T-cell (primary cell): ENCODE data around the gene PTPRA. TPM values are rescaled to one million over a fixed set of nuclear protein-coding genes. Genes with fewer than 3 reads are reported as not detected.
"Not testable (repeated sequence)": the region's sequence is repeated elsewhere in the genome, so short reads cannot be mapped to it uniquely, and the experiment has no call there.

Source experiments
- ATAC-seq, 4 experiments: fragments of 200-7000 bp in 3 of 4; fragments of 150-1000 bp in 1 of 4; cut with Tn5 transposase; replicated peaks in 1 of 4; 1 replicate in 3 of 4; 2 replicates in 1 of 4; pipeline ENCODE4 v1.10.0; 2021; ENCODE audit warnings: moderate library complexity in 3 of 4, mild to moderate bottlenecking in 2 of 4, moderate number of reproducible peaks in 1 of 4
- CTCF ChIA-PET, 2 donors: fragments of 300-600 bp; sonication (Branson Sonifier 250); formaldehyde crosslinking; loops; one replicate each; lab custom pipeline; 2022; ENCODE audit warnings: antibody characterized with exemption in 2 of 2; lab: Charles Lee
- POLR2A ChIA-PET, 2 donors: fragments of 300-600 bp; sonication (Branson Sonifier 250); formaldehyde crosslinking; loops; one replicate each; lab custom pipeline; 2022; ENCODE audit warnings: antibody characterized with exemption in 2 of 2; lab: Charles Lee
- DNase-seq, 35 experiments: peaks; one replicate each; pipeline versions ENCODE4 v3.0.0 to v3.0.0-alpha.2; 2013 to 2023
- H3K27ac ChIP-seq: one replicate; pipeline ENCODE4 v1.5.1; 2013; ENCODE audit warnings: low read length
- H3K27me3 ChIP-seq, 2 experiments: replicated peaks in 1 of 2; 1 replicate in 1 of 2; 2 replicates in 1 of 2; pipeline versions ENCODE4 v1.6.1 to v1.7.0; 2013; ENCODE audit warnings: low read length in 1 of 2, mixed read lengths in 1 of 2; ENCODE audit not compliant: control insufficient read depth in 2 of 2, insufficient read depth in 2 of 2; ENCODE audit errors: extremely low read depth in 1 of 2
- H3K36me3 ChIP-seq, 2 donors: 1 replicate in 1 of 2; 2 replicates in 1 of 2; pipeline versions ENCODE4 v1.6.1 to v1.7.0; 2013; ENCODE audit warnings: low read length in 1 of 2; ENCODE audit not compliant: control insufficient read depth in 2 of 2, insufficient read depth in 1 of 2; ENCODE audit errors: extremely low read depth in 1 of 2
- H3K4me1 ChIP-seq, 2 experiments: 1 replicate in 1 of 2; 2 replicates in 1 of 2; pipeline versions ENCODE4 v1.6.1 to v1.7.0; 2013; ENCODE audit warnings: low read length in 2 of 2, mixed read lengths in 1 of 2; ENCODE audit not compliant: insufficient read depth in 2 of 2, control insufficient read depth in 1 of 2; ENCODE audit errors: extremely low read depth in 1 of 2
- H3K4me3 ChIP-seq, 2 donors: 1 replicate in 1 of 2; 2 replicates in 1 of 2; pipeline versions ENCODE4 v1.5.1 to v1.7.0; 2013; ENCODE audit warnings: mild to moderate bottlenecking in 2 of 2, low read length in 1 of 2, moderate library complexity in 1 of 2; ENCODE audit not compliant: control insufficient read depth in 1 of 2; ENCODE audit errors: extremely low read depth in 1 of 2
- H3K9me3 ChIP-seq: 2 replicates; pipeline ENCODE4 v1.7.0; 2013
- H3K27ac Mint-ChIP-seq, 2 donors: one replicate each; pipeline ENCODE4 v1.8.0; 2020 to 2021; ENCODE audit warnings: mild to moderate bottlenecking in 2 of 2, mixed read lengths in 2 of 2
- H3K27me3 Mint-ChIP-seq, 2 donors: one replicate each; pipeline ENCODE4 v1.8.0; 2021 to 2022; ENCODE audit warnings: mixed read lengths in 2 of 2
- H3K36me3 Mint-ChIP-seq: one replicate; pipeline ENCODE4 v1.8.0; 2021; ENCODE audit warnings: mixed read lengths
- H3K4me1 Mint-ChIP-seq, 3 donors: one replicate each; pipeline ENCODE4 v1.8.0; 2020 to 2022; ENCODE audit warnings: mixed read lengths in 3 of 3, mild to moderate bottlenecking in 1 of 3
- H3K4me3 Mint-ChIP-seq, 3 donors: one replicate each; pipeline ENCODE4 v1.8.0; 2020 to 2022; ENCODE audit warnings: mild to moderate bottlenecking in 3 of 3, mixed read lengths in 3 of 3, moderate library complexity in 3 of 3
- H3K9me3 Mint-ChIP-seq, 3 donors: one replicate each; pipeline ENCODE4 v1.8.0; 2020 to 2022; ENCODE audit warnings: mixed read lengths in 3 of 3
- WGBS: methylation state at CpG from one replicate; pipeline ENCODE4 v1.1.5; 2013; ENCODE audit warnings: missing lambda C conversion rate; ENCODE audit not compliant: insufficient coverage; 5-methylcytosine and 5-hydroxymethylcytosine counted together
- total RNA-seq, 35 experiments: library from RNA in 6 of 35; stranded (reverse) in 6 of 35; fragments of 120-200 nt in 1 of 35; gene quantifications; one replicate each; pipeline versions ENCODE4 v1.2.1 to v1.2.4 and lab custom pipeline; 2013 to 2026

PTPRA gene
- total RNA-seq, 5 donors from 2014 or later (not counting 1 experiment from before 2014, with no cell fraction given), result 66.2 to 98.6 (median 71.5) TPM

DNA sequence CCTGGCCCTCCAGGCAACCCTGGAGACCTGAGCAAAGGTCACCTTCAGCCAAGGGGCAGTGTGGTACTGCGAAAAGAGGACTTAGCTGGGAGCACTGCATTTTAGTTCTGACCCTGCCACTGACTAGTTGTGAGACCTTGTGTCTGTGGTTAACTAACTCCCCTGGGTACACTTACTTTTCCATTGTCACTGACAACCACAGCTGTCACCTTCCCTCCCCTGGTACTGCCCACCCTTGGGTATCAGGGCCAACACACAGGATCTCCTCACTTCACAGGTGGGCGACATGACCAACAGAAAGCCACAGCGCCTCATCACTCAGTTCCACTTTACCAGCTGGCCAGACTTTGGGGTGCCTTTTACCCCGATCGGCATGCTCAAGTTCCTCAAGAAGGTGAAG, 148.5 kb downstream of the PTPRA start:
- Mint-ChIP-seq H3K27me3 (no peaks in the 10 kb centered on the region), H3K36me3 (peaks cover 59% of the 10 kb centered on the region), H3K9me3 (no peaks in the 10 kb centered on the region), H3K4me1 (no peaks in the 10 kb centered on the region), H3K27ac (no peak overlapping the region), H3K4me3 (no peak overlapping the region)
- Histone ChIP-seq H3K9me3 (no peaks in the 10 kb centered on the region), H3K4me3 (no peak overlapping the region), H3K4me1 (no peaks in the 10 kb centered on the region), H3K36me3 (peaks cover 26 to 61% of the 10 kb centered on the region in 2 donors), H3K27me3 (no peaks in the 10 kb centered on the region), H3K27ac (no peak overlapping the region)
- ChIA-PET POLR2A (no interaction called here), CTCF (no interaction called here)
- ATAC-seq (no peak), DNase-seq (no peak)
- 98% methylated on average over 5 of the region's 5 CpGs for WGBS

DNA sequence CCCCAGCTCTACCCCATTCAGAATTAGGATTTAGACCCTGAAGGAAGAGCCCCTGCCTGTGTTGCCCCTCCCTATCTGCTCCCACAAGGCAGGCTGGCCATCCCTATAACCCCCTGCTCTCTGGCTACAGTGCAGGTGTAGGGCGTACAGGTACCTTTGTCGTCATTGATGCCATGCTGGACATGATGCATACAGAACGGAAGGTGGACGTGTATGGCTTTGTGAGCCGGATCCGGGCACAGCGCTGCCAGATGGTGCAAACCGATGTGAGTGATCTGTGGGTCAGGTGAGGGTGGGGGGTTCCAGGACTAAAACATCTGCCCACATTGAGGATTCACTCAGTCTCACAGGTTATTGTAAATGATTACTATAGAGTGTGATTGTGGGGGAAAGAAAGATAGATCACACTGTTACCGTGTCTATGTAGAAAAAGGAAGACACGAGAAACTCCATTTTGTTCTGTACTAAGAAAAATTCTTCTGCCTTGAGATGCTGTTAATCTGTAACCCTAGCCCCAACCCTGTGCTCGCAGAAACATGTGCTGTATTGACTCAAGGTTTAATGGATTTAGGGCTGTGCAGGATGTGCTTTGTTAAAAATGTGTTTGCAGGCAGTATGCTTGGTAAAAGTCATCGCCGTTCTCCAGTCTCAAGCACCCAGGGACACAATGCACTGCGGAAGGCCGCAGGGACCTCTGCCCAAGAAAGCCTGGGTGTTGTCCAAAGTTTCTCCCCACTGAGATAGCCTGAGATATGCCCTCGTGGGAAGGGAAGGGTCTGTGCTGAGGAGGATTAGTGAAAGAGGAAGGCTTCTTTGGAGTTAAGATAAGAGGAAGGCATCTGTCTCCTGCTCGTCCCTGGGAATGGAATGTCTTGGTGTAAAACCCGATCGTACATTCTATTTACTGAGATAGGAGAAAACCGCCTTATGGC, 149.5 kb downstream of the PTPRA start:
- H3K4me3 ChIP-seq, H3K9me3 ChIP-seq, H3K9me3 Mint-ChIP-seq, CTCF ChIA-PET, POLR2A ChIA-PET, H3K27me3 Mint-ChIP-seq, H3K4me3 Mint-ChIP-seq, ATAC-seq, H3K4me1 ChIP-seq, H3K4me1 Mint-ChIP-seq, H3K27me3 ChIP-seq, DNase-seq, H3K27ac ChIP-seq: not testable (repeated sequence)
- 97% methylated on average over 8 of the region's 20 CpGs for WGBS
- peaks cover 29 to 66% of the 10 kb centered on the region in 2 donors for H3K36me3 ChIP-seq
- peaks cover 59% of the 10 kb centered on the region for H3K36me3 Mint-ChIP-seq
- H3K27ac Mint-ChIP-seq, result peak overlapping the region in 1 of 2 donors; percentile 28

GRCh38 chr20:3027987-3028386, 154.7 kb downstream of the PTPRA start:
- Mint-ChIP-seq H3K4me1 (no peaks in the 10 kb centered on the region), H3K9me3 (no peaks in the 10 kb centered on the region), H3K4me3 (no peak overlapping the region), H3K36me3 (peaks cover 45% of the 10 kb centered on the region), H3K27ac (no peak overlapping the region), H3K27me3 (no peaks in the 10 kb centered on the region)
- 100% methylated on average over 1 of the region's 2 CpGs for WGBS
- Histone ChIP-seq H3K4me3 (no peak overlapping the region), H3K4me1 (no peaks in the 10 kb centered on the region), H3K27ac (no peak overlapping the region), H3K36me3 (peaks cover 22 to 81% of the 10 kb centered on the region in 2 donors), H3K9me3 (no peaks in the 10 kb centered on the region), H3K27me3 (no peaks in the 10 kb centered on the region)
- CTCF ChIA-PET, result no interaction called here
- POLR2A ChIA-PET, result no interaction called here
- ATAC-seq, result no peak
- no peak for DNase-seq

GRCh38 chr20:3031524-3032147, 158.4 kb downstream of the PTPRA start:
- H3K4me1 ChIP-seq, result no peaks in the 10 kb centered on the region
- no peak for DNase-seq
- Mint-ChIP-seq H3K4me3 (no peak overlapping the region), H3K4me1 (no peaks in the 10 kb centered on the region), H3K27ac (no peak overlapping the region), H3K36me3 (peaks cover 45% of the 10 kb centered on the region), H3K27me3 (no peaks in the 10 kb centered on the region), H3K9me3 (no peaks in the 10 kb centered on the region)
- no peaks in the 10 kb centered on the region for H3K27me3 ChIP-seq
- no peak overlapping the region for H3K27ac ChIP-seq
- peaks cover 22 to 80% of the 10 kb centered on the region in 2 donors for H3K36me3 ChIP-seq
- no peak overlapping the region for H3K4me3 ChIP-seq
- ATAC-seq, result no peak
- CTCF ChIA-PET, result no interaction called here
- POLR2A ChIA-PET, result no interaction called here
- WGBS, result no CpG with 5 or more reads among the region's 3 CpGs
- H3K9me3 ChIP-seq, result no peaks in the 10 kb centered on the region

DNA sequence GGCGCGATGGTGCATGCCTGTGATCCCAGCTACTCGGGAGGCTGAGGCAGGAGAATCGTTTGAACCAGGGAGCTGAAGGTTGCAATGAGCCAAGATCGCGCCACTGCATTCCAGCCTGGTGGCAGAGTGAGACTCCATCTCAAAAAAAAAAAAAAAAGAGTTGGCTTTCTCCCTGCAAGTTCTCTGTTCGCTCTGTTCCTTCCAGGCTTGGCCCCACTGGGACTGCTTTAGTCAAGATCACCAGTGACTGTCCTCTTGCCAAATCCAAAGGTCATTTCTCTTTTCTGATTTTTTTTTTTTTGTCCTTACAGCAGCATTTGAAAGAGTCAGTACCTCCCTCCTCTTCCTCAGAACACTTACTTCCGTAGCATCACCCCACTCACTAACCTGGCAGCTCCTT, 159.3 kb downstream of the PTPRA start:
- WGBS, result 93% methylated on average over 5 of the region's 8 CpGs
- Mint-ChIP-seq H3K4me3 (no peak overlapping the region), H3K9me3 (no peaks in the 10 kb centered on the region), H3K27ac (no peak overlapping the region), H3K36me3 (peaks cover 36% of the 10 kb centered on the region), H3K27me3 (no peaks in the 10 kb centered on the region), H3K4me1 (no peaks in the 10 kb centered on the region)
- ChIA-PET POLR2A (interaction anchor here in 1 of 2 donors (0.7 kb wide), 1 partner anchor 90 kb away, joined by 5 read pairs; no protein-coding TSS in a partner anchor), CTCF (no interaction called here)
- no peak overlapping the region for H3K4me3 ChIP-seq
- no peaks in the 10 kb centered on the region for H3K4me1 ChIP-seq
- peaks cover 19 to 80% of the 10 kb centered on the region in 2 donors for H3K36me3 ChIP-seq
- H3K27ac ChIP-seq, result no peak overlapping the region
- ATAC-seq (no peak), DNase-seq (no peak)
- H3K27me3 ChIP-seq, result no peaks in the 10 kb centered on the region
- no peaks in the 10 kb centered on the region for H3K9me3 ChIP-seq

DNA sequence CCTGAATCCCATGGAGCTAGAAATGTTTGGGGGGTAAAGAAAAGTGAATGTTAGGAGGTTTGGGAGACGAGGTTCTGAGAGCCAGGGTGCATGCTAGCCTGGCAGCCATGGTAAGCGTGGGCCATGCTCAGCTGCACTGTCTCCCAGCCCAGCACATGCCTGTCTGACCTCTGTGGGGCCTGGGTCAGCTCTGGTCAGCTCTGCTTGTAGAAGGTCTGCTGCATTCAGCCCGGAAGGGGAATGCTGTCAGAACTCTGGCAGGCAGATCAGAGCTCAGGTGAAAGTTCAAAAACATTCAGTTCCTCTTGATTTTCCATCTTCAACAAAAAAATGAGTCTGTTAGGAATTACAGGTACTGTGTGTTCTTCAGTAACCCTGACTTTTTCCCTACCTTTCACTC, 164.4 kb downstream of the PTPRA start:
- Mint-ChIP-seq H3K9me3 (no peaks in the 10 kb centered on the region), H3K4me1 (peaks cover 0 to 2% (median 0%) of the 10 kb centered on the region in 3 donors), H3K36me3 (peaks cover 39% of the 10 kb centered on the region), H3K27me3 (no peaks in the 10 kb centered on the region), H3K27ac (no peak overlapping the region), H3K4me3 (no peak overlapping the region)
- H3K27me3 ChIP-seq, result no peaks in the 10 kb centered on the region
- no peak overlapping the region for H3K27ac ChIP-seq
- H3K4me3 ChIP-seq, result no peak overlapping the region
- ChIA-PET CTCF (no interaction called here), POLR2A (no interaction called here)
- no peak for DNase-seq
- no peak for ATAC-seq
- 95% methylated on average over 2 of the region's 3 CpGs for WGBS
- H3K9me3 ChIP-seq, result no peaks in the 10 kb centered on the region
- H3K4me1 ChIP-seq, result no peaks in the 10 kb centered on the region
- H3K36me3 ChIP-seq, result peaks cover 7 to 72% of the 10 kb centered on the region in 2 donors
